Astrocyte (in vitro differentiated cells and primary cell): ENCODE measurements around the gene NDUFV1. TPM values are rescaled to one million over a fixed set of nuclear protein-coding genes. Genes with fewer than 3 reads are reported as not detected.

Experiments
- DNase-seq: peaks from one replicate; pipeline ENCODE4 v3.0.0-alpha.2; 2010; ENCODE audit warnings: low read depth
- FAIRE-seq: peaks from 2 replicates; lab custom pipeline; 2011; peaks lifted over from hg19 to GRCh38; lab: Jason Lieb, UNC
- H2AFZ ChIP-seq: 2 replicates; pipeline ENCODE4 v1.6.0; 2012; ENCODE audit warnings: low read depth, low read length, inconsistent platforms
- H3K27ac ChIP-seq: 2 replicates; pipeline ENCODE4 v1.5.1; 2011; ENCODE audit warnings: low read depth, low read length, inconsistent platforms
- H3K27me3 ChIP-seq: 2 replicates; pipeline ENCODE4 v1.6.0; 2011; ENCODE audit warnings: low read length, inconsistent platforms; ENCODE audit not compliant: insufficient read depth
- H3K36me3 ChIP-seq: 2 replicates; pipeline ENCODE4 v1.5.1; 2011; ENCODE audit warnings: low read length, inconsistent platforms; ENCODE audit not compliant: insufficient read depth
- H3K4me1 ChIP-seq: 2 replicates; pipeline ENCODE4 v1.5.1; 2011; ENCODE audit warnings: low read length, inconsistent platforms; ENCODE audit not compliant: insufficient read depth
- H3K4me2 ChIP-seq: 2 replicates; pipeline ENCODE4 v1.6.0; 2012; ENCODE audit warnings: low read length, inconsistent platforms
- H3K4me3 ChIP-seq: 2 replicates; pipeline ENCODE4 v1.5.1; 2011; ENCODE audit warnings: low read depth, mild to moderate bottlenecking, low read length, inconsistent platforms; ENCODE audit not compliant: insufficient read depth
- H3K79me2 ChIP-seq: 2 replicates; pipeline ENCODE4 v1.6.0; 2012; ENCODE audit warnings: mild to moderate bottlenecking, low read length, inconsistent platforms; ENCODE audit not compliant: insufficient read depth
- H3K9ac ChIP-seq: 2 replicates; pipeline ENCODE4 v1.6.0; 2012; ENCODE audit warnings: mild to moderate bottlenecking, low read length, inconsistent platforms
- H3K9me3 ChIP-seq: 2 replicates; pipeline ENCODE4 v1.5.1; 2012; ENCODE audit warnings: low read depth, mild to moderate bottlenecking, low read length, inconsistent platforms; ENCODE audit not compliant: insufficient read depth
- H4K20me1 ChIP-seq: 2 replicates; pipeline ENCODE4 v1.6.0; 2012; ENCODE audit warnings: low read length, inconsistent platforms; ENCODE audit not compliant: insufficient read depth
- H3K27ac Mint-ChIP-seq: one replicate; pipeline ENCODE4 v1.8.0; 2021; ENCODE audit warnings: mild to moderate bottlenecking, mixed read lengths; ENCODE audit not compliant: unreplicated experiment
- H3K27me3 Mint-ChIP-seq: one replicate; pipeline ENCODE4 v1.8.0; 2021; ENCODE audit warnings: low read depth, mixed read lengths; ENCODE audit not compliant: unreplicated experiment
- H3K36me3 Mint-ChIP-seq: one replicate; pipeline ENCODE4 v1.8.0; 2021; ENCODE audit warnings: low read depth, mixed read lengths; ENCODE audit not compliant: unreplicated experiment
- H3K4me1 Mint-ChIP-seq: one replicate; pipeline ENCODE4 v1.8.0; 2021; ENCODE audit warnings: low read depth, mixed read lengths; ENCODE audit not compliant: unreplicated experiment
- H3K4me3 Mint-ChIP-seq: one replicate; pipeline ENCODE4 v1.8.0; 2021; ENCODE audit warnings: mild to moderate bottlenecking, moderate library complexity, mixed read lengths; ENCODE audit not compliant: unreplicated experiment
- H3K9me3 Mint-ChIP-seq: one replicate; pipeline ENCODE4 v1.8.0; 2021; ENCODE audit warnings: mild to moderate bottlenecking, mixed read lengths; ENCODE audit not compliant: unreplicated experiment
- EZH2 ChIP-seq: IDR thresholded peaks from 2 replicates; pipeline ENCODE4 v1.6.1; 2012; ENCODE audit warnings: mild to moderate bottlenecking, low read length, inconsistent platforms; ENCODE audit not compliant: insufficient read depth
- total RNA-seq: library from RNA; stranded (reverse); gene quantifications from 2 replicates; pipeline ENCODE4 v1.2.1, GENCODE V29; 2021
- TF ChIP-seq, protein P1 (sequence below): IDR thresholded peaks from 2 replicates; pipeline ENCODE4 v1.5.1; 2011; ENCODE audit warnings: low read depth, mild to moderate bottlenecking, inconsistent platforms, low read length, moderate library complexity; ENCODE audit not compliant: insufficient read depth

The NDUFV1 gene
- total RNA-seq, 1 donor from 2014 or later = 117 TPM

DNA sequence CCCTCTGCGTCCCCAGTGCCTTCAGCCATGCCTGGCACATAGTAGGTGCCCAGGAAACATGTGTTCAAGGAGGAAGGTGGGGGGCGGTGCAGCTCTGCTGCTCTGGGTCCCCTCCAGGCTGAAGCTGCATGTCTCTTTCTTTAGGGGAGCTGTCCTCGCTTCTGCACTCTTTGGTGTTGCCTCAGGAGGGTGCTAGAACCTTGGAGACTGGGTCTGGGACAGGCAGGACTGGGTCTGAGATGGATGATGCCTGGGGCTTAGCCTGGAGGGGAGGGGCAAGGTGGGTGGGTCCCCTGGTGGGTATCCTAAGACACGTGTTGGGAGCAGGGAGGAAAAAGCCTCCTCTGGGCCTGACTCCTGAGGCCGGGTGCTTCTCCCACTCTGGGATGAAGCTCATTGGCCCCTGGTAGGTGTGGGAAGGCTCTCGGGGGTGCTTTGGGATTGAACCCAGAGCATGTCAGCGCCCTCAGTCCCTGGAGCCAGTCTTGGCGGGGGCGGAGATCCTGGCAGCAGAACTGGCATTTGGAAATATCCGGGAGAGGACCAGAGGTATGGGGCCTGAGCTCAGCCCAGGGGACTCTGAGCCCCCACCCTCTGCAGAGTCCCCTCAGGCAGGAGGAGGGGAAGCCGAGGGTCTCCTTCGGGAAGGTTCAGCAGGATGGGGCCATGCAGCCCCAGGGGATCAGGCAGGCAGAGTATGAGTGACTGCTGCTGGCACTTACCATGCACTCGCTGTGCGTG is 29.8 kb upstream of the NDUFV1 start:
- H3K27ac Mint-ChIP-seq = no peak overlapping the region
- Histone ChIP-seq H3K79me2 (no peaks in the 10 kb centered on the region), H3K4me1 (peaks cover 9% of the 10 kb centered on the region), H3K4me2 (no peak overlapping the region), H2AFZ (no peak overlapping the region), H4K20me1 (no peaks in the 10 kb centered on the region), H3K36me3 (no peaks in the 10 kb centered on the region), H3K4me3 (no peak overlapping the region), H3K27ac (no peak overlapping the region), H3K9me3 (no peaks in the 10 kb centered on the region), H3K9ac (no peak overlapping the region), H3K27me3 (peaks cover 17% of the 10 kb centered on the region)
- no peaks in the 10 kb centered on the region for H3K9me3 Mint-ChIP-seq
- H3K36me3 Mint-ChIP-seq = no peaks in the 10 kb centered on the region
- H3K27me3 Mint-ChIP-seq = peaks cover 13% of the 10 kb centered on the region
- TF ChIP-seq EZH2 = no peak
- TF ChIP-seq, protein P1, sequence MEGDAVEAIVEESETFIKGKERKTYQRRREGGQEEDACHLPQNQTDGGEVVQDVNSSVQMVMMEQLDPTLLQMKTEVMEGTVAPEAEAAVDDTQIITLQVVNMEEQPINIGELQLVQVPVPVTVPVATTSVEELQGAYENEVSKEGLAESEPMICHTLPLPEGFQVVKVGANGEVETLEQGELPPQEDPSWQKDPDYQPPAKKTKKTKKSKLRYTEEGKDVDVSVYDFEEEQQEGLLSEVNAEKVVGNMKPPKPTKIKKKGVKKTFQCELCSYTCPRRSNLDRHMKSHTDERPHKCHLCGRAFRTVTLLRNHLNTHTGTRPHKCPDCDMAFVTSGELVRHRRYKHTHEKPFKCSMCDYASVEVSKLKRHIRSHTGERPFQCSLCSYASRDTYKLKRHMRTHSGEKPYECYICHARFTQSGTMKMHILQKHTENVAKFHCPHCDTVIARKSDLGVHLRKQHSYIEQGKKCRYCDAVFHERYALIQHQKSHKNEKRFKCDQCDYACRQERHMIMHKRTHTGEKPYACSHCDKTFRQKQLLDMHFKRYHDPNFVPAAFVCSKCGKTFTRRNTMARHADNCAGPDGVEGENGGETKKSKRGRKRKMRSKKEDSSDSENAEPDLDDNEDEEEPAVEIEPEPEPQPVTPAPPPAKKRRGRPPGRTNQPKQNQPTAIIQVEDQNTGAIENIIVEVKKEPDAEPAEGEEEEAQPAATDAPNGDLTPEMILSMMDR = no peak
- peaks cover 10% of the 10 kb centered on the region for H3K4me1 Mint-ChIP-seq
- H3K4me3 Mint-ChIP-seq = peak overlapping the region; percentile 50
- DNase-seq = no peak
- no peak for FAIRE-seq

DNA sequence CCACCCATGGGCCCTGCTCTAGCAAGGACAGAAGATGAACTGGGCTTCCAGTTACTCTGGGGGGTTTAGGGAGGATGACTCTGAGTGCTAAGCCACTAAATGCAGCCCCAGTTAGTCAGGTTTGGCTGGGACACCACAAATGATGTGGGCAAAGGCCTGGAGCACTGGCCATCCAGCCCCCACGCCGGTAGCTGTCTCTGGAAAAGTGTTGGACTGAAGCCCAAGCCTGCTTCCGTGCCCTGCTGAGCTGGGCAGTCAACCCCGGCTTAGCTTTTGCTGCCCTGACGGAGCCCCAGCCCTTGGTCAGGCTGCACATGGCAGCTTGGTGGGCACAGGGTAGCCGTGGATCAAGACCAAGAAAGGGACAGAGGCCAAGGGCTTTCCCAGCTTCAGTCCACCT is 28.8 kb upstream of the NDUFV1 start:
- Histone ChIP-seq H3K4me2 (no peak overlapping the region), H2AFZ (no peak overlapping the region), H3K4me1 (peaks cover 9% of the 10 kb centered on the region), H4K20me1 (no peaks in the 10 kb centered on the region), H3K27me3 (peaks cover 22% of the 10 kb centered on the region), H3K4me3 (no peak overlapping the region), H3K79me2 (no peaks in the 10 kb centered on the region), H3K27ac (no peak overlapping the region), H3K9me3 (no peaks in the 10 kb centered on the region), H3K9ac (no peak overlapping the region), H3K36me3 (no peaks in the 10 kb centered on the region)
- no peak overlapping the region for H3K27ac Mint-ChIP-seq
- FAIRE-seq (no peak), DNase-seq (no peak)
- peaks cover 13% of the 10 kb centered on the region for H3K4me1 Mint-ChIP-seq
- H3K9me3 Mint-ChIP-seq = no peaks in the 10 kb centered on the region
- peaks cover 13% of the 10 kb centered on the region for H3K27me3 Mint-ChIP-seq
- no peak overlapping the region for H3K4me3 Mint-ChIP-seq
- no peaks in the 10 kb centered on the region for H3K36me3 Mint-ChIP-seq
- TF ChIP-seq, protein P1 = no peak
- TF ChIP-seq EZH2 = no peak

DNA sequence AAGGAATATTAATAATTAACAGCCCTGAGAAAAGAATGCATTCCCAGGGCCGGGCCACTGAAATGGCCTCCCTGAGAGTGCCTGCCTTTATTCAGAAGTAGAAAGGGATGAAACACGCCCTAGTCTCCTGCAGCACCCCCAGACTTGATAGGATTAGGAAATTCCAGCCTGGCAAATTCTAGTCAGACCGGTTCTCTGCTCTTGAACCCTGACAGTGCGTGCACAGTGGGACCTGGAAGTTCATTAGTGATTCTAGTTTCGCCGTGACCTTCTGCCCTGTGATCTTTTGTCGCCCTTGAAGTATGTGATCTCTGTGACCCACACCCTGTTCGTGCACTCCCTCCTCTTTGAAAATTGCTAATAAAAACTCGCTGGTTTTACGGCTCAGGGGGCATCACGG is 25.3 kb upstream of the NDUFV1 start:
- no peak overlapping the region for H2AFZ ChIP-seq
- TF ChIP-seq, protein P1 = no peak
- no peak for TF ChIP-seq EZH2
- no peak overlapping the region for H3K9ac ChIP-seq
- H3K36me3 ChIP-seq = no peaks in the 10 kb centered on the region
- H3K9me3 Mint-ChIP-seq = no peaks in the 10 kb centered on the region
- peak overlapping the region; percentile 60 for H3K27ac Mint-ChIP-seq
- H3K27me3 ChIP-seq = peaks cover 18% of the 10 kb centered on the region
- no peaks in the 10 kb centered on the region for H3K9me3 ChIP-seq
- peaks cover 14% of the 10 kb centered on the region for H3K36me3 Mint-ChIP-seq
- H3K27ac ChIP-seq = no peak overlapping the region
- H3K4me3 Mint-ChIP-seq = peak overlapping the region; percentile 55
- peaks cover 29% of the 10 kb centered on the region for H3K79me2 ChIP-seq
- H3K4me3 ChIP-seq = no peak overlapping the region
- H3K4me1 Mint-ChIP-seq = peaks cover 27% of the 10 kb centered on the region
- FAIRE-seq (no peak), DNase-seq (no peak)
- peaks cover 22% of the 10 kb centered on the region for H4K20me1 ChIP-seq
- H3K4me1 ChIP-seq = peaks cover 21% of the 10 kb centered on the region
- no peak overlapping the region for H3K4me2 ChIP-seq
- H3K27me3 Mint-ChIP-seq = peaks cover 8% of the 10 kb centered on the region
